Lung (tissue), 12 donors: ENCODE results near the gene CTNNB1. TPM values are rescaled to one million over a fixed set of nuclear protein-coding genes. Genes with fewer than 3 reads are reported as not detected.

ENCODE experiments used
- ATAC-seq: fragments of 200-7000 bp; cut with Tn5 transposase; one replicate; pipeline ENCODE4 v1.9.1; 2020; ENCODE audit warnings: moderate number of reproducible peaks; ENCODE audit not compliant: insufficient read depth, low FRiP score
- DNase-seq, 3 donors: peaks; one replicate each; pipeline ENCODE4 v3.0.0-alpha.2; 2013 to 2017
- H3K27ac ChIP-seq, 2 donors: one replicate each; pipeline ENCODE4 v1.5.1; 2013; ENCODE audit warnings: mild to moderate bottlenecking in 2 of 2, moderate library complexity in 2 of 2, control low read depth in 1 of 2, inconsistent platforms in 1 of 2, low read depth in 1 of 2, low read length in 1 of 2
- H3K27me3 ChIP-seq, 3 donors: one replicate each; pipeline ENCODE4 v1.5.1; 2013; ENCODE audit warnings: low read length in 2 of 3; ENCODE audit not compliant: control insufficient read depth in 3 of 3, insufficient read depth in 3 of 3
- H3K36me3 ChIP-seq, 4 donors: one replicate each; pipeline ENCODE4 v1.5.1; 2013; ENCODE audit warnings: low read length in 4 of 4, mild to moderate bottlenecking in 1 of 4, moderate library complexity in 1 of 4; ENCODE audit not compliant: control insufficient read depth in 4 of 4, insufficient read depth in 4 of 4
- H3K4me1 ChIP-seq, 5 donors: one replicate each; pipeline ENCODE4 v1.5.1; 2013; ENCODE audit warnings: low read length in 5 of 5, mild to moderate bottlenecking in 2 of 5, moderate library complexity in 1 of 5; ENCODE audit not compliant: control insufficient read depth in 5 of 5, insufficient read depth in 5 of 5
- H3K4me3 ChIP-seq: one replicate; pipeline ENCODE4 v1.5.1; 2013; ENCODE audit warnings: mild to moderate bottlenecking, control low read depth, moderate library complexity
- H3K9ac ChIP-seq, 2 donors: one replicate each; pipeline ENCODE4 v1.5.1; 2013; ENCODE audit warnings: low read length in 2 of 2, control low read depth in 1 of 2; ENCODE audit not compliant: insufficient read depth in 1 of 2
- H3K9me3 ChIP-seq, 4 donors: one replicate each; pipeline ENCODE4 v1.5.1; 2013; ENCODE audit warnings: low read length in 3 of 4, mild to moderate bottlenecking in 1 of 4, moderate library complexity in 1 of 4; ENCODE audit not compliant: control insufficient read depth in 4 of 4, insufficient read depth in 3 of 4
- CTCF ChIP-seq: IDR thresholded peaks from 2 replicates; pipeline ENCODE4 v1.5.1; 2012; ENCODE audit warnings: mild to moderate bottlenecking; ENCODE audit errors: control extremely low read depth, extremely low read depth
- WGBS, 2 donors: extraction: QIAGEN DNeasy Blood & Tissue Kit; methylation state at CpG; one replicate each; pipeline ENCODE4 v1.1.7; 2013; 5-methylcytosine and 5-hydroxymethylcytosine counted together
- polyA plus RNA-seq, 2 donors: library from polyadenylated mRNA; stranded (reverse); fragments of 200-250 nt; gene quantifications; one replicate each; pipeline ENCODE4 v1.2.1, GENCODE V29; 2013
- total RNA-seq, 2 donors: library from RNA; depleted of rRNA in 1 of 2; stranded (reverse); fragments of >200 nt in 1 of 2; gene quantifications; one replicate each; pipeline ENCODE4 v1.2.1, GENCODE V29; 2014 to 2021
- donor health status: control.
- donor health status: control.
- donor health status: Bipolar disorder and iron deficiency.
- donor health status: healthy.
- donor health status: DM: yes; HTN: yes; CAD: no.

The CTNNB1 gene
- total and polyA plus RNA-seq, 4 donors: 90.3 to 631 (median 315) TPM

DNA sequence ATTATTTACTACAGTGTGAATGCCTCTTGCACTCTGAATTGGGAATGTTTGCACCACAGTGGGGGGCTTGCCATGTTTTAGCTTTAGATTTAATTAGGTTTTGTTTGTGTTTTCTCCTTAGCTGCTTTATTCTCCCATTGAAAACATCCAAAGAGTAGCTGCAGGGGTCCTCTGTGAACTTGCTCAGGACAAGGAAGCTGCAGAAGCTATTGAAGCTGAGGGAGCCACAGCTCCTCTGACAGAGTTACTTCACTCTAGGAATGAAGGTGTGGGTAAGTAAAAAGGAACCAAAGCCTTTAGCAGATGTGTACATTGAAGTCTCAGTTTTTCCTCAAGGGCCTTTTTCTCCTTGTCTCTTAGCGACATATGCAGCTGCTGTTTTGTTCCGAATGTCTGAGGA is 36.9 kb downstream of the CTNNB1 start:
- 95% methylated on average over 2 of the region's 2 CpGs for WGBS, 2 donors
- no peak for TF ChIP-seq CTCF
- Histone ChIP-seq H3K9ac (no peak overlapping the region), H3K27ac (no peak overlapping the region), H3K4me3 (no peak overlapping the region), H3K36me3 (peaks cover 32 to 66% (median 55%) of the 10 kb centered on the region in 4 donors), H3K9me3 (no peaks in the 10 kb centered on the region), H3K4me1 (no peaks in the 10 kb centered on the region), H3K27me3 (no peaks in the 10 kb centered on the region)
- DNase-seq: no peak
- ATAC-seq: no peak

DNA sequence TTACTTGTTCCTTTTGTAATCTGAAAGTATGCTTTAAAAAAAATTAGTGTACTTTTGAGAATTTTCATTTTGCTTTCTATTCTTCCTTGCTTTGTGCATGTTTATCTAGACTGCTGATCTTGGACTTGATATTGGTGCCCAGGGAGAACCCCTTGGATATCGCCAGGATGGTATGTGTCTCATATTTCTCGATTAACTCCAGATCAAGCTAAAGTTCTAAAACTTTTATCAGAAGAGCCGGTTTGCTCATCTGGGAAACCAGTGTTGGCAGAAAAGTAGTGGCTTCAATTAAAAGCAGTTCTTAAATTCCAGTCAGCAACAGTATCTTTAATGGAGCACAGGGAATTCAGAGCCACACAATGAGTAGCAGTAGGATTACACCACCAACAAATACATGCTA is 38.6 kb downstream of the CTNNB1 start:
- DNase-seq: no peak
- no peak overlapping the region for H3K9ac ChIP-seq
- TF ChIP-seq CTCF: no peak
- peaks cover 32 to 64% (median 54%) of the 10 kb centered on the region in 4 donors for H3K36me3 ChIP-seq
- H3K9me3 ChIP-seq: no peaks in the 10 kb centered on the region
- no peaks in the 10 kb centered on the region for H3K27me3 ChIP-seq
- no peak overlapping the region for H3K27ac ChIP-seq
- no peaks in the 10 kb centered on the region for H3K4me1 ChIP-seq
- no peak for ATAC-seq
- WGBS, 2 donors: 86 to 94% methylated on average over 3 of the region's 3 CpGs
- no peak overlapping the region for H3K4me3 ChIP-seq

GRCh38 chr3:41239587-41239986 is 40.3 kb downstream of the CTNNB1 start:
- H3K27ac ChIP-seq: no peak overlapping the region

More at GRCh38 chr3:41239587-41239986, 40.3 kb downstream of the CTNNB1 start:
- H3K27me3 ChIP-seq: no peaks in the 10 kb centered on the region
- no peaks in the 10 kb centered on the region for H3K9me3 ChIP-seq
- no peaks in the 10 kb centered on the region for H3K4me1 ChIP-seq
- H3K4me3 ChIP-seq: no peak overlapping the region
- DNase-seq (no peak), ATAC-seq (no peak)
- no peak for TF ChIP-seq CTCF
- WGBS, 2 donors: 50 to 63% methylated on average over 2 of the region's 2 CpGs
- H3K9ac ChIP-seq: no peak overlapping the region
- H3K36me3 ChIP-seq: peaks cover 20 to 49% (median 38%) of the 10 kb centered on the region in 4 donors
